ENCODE results near the gene RBMS1.

DNA sequence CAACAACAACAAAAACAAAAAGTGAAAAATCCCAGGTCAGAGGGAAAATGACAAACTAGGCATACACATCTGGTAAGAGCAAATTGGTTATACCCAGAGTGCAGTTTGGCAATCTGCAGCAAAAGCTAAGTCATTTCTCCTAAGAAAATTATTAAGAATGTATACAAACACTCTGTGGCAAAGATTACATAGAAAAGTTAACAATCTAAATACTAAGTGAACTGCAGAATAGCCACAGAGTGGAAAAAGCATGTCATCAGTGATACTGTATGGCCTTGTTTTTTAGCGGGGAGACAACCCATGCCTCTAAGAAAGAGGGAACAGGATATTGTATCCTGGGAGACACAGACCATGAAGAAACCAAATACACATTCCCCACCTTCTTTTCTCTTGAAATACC lies 157.5 kb downstream of the RBMS1 start:
- no peak for TF ChIP-seq CTCF (IDR thresholded peaks at IDR 0.05; ENCODE audit: low read length)
- TF ChIP-seq EZH2 (optimal IDR thresholded peaks at IDR 0.05; ENCODE audit: low read depth, low read length) = no peak

Measured in MM.1S (cell line).